Ascending aorta (tissue), 2 donors: ENCODE measurements around the gene SZT2. TPM values are rescaled to one million over a fixed set of nuclear protein-coding genes. Genes with fewer than 3 reads are reported as not detected.
"Not testable (repeated sequence)": the region's sequence is repeated elsewhere in the genome, so short reads cannot be mapped to it uniquely, and the experiment has no call there.

Experiments
- DNase-seq, 2 donors: peaks; one replicate each; pipeline ENCODE4 v3.0.0-alpha.2; 2019; ENCODE audit warnings: low spot score in 2 of 2
- H3K27ac ChIP-seq, 2 donors: fragments of 200-600 bp; sonication (generic); one replicate each; pipeline ENCODE4 v1.5.1; 2016 to 2017; ENCODE audit warnings: mild to moderate bottlenecking in 1 of 2
- H3K27me3 ChIP-seq: fragments of 200-600 bp; sonication (generic); one replicate; pipeline ENCODE4 v1.5.1; 2017
- H3K36me3 ChIP-seq, 2 donors: fragments of 200-600 bp; sonication (generic); one replicate each; pipeline ENCODE4 v1.5.1; 2016
- H3K4me1 ChIP-seq, 2 donors: fragments of 200-600 bp; sonication (generic); one replicate each; pipeline ENCODE4 v1.5.1; 2016 to 2017; ENCODE audit warnings: mild to moderate bottlenecking in 1 of 2
- H3K4me3 ChIP-seq, 2 donors: fragments of 200-600 bp; sonication (generic); one replicate each; pipeline ENCODE4 v1.5.1; 2016 to 2017; ENCODE audit warnings: mild to moderate bottlenecking in 1 of 2
- H3K9me3 ChIP-seq, 2 donors: fragments of 200-600 bp; sonication (generic); one replicate each; pipeline ENCODE4 v1.5.1; 2016
- CTCF ChIP-seq, 3 experiments: fragments of 200-600 bp in 2 of 3; fragments of 450-650 bp in 1 of 3; sonication (generic) in 2 of 3; IDR thresholded peaks; one replicate each; pipeline ENCODE4 v1.5.1; 2016 to 2019; ENCODE audit warnings: antibody characterized with exemption in 3 of 3, mild to moderate bottlenecking in 1 of 3, moderate library complexity in 1 of 3
- intact Hi-C: fragments of 100-400 bp; cut with DNase I; formaldehyde crosslinking; loops from one replicate; pipeline ENCODE4 v1.15.1; 2023
- total RNA-seq: library from RNA; depleted of rRNA; stranded (reverse); fragments of >200 nt; gene quantifications from one replicate; pipeline ENCODE4 v1.1.0, GENCODE V29; 2016

The SZT2 gene
- total RNA-seq, 1 donor from 2014 or later, result 35.9 TPM

GRCh38 chr1:43392702-43393101 lies 3.0 kb downstream of the SZT2 start:
- peaks cover 18 to 22% of the 10 kb centered on the region in 2 donors for H3K4me1 ChIP-seq
- intact Hi-C loops, result no loop called here
- no peak for TF ChIP-seq CTCF (IDR thresholded peaks at IDR 0.05)

GRCh38 chr1:43395523-43395922 lies 5.8 kb downstream of the SZT2 start:
- intact Hi-C loops, result no loop called here
- DNase-seq, result no peak
- no peak for TF ChIP-seq CTCF (IDR thresholded peaks at IDR 0.05)
- Histone ChIP-seq H3K4me3 (no peak overlapping the region), H3K4me1 (peaks cover 5 to 6% of the 10 kb centered on the region in 2 donors), H3K27me3 (no peaks in the 10 kb centered on the region), H3K9me3 (no peaks in the 10 kb centered on the region), H3K27ac (no peak overlapping the region), H3K36me3 (peaks cover 0 to 5% of the 10 kb centered on the region in 2 donors)

More at GRCh38 chr1:43392702-43393101, 3.0 kb downstream of the SZT2 start:
- no peak overlapping the region for H3K27ac ChIP-seq
- no peak overlapping the region for H3K4me3 ChIP-seq
- peaks cover 0 to 7% of the 10 kb centered on the region in 2 donors for H3K36me3 ChIP-seq
- no peaks in the 10 kb centered on the region for H3K27me3 ChIP-seq
- no peak for DNase-seq
- no peaks in the 10 kb centered on the region for H3K9me3 ChIP-seq

GRCh38 chr1:43396059-43396458 lies 6.4 kb downstream of the SZT2 start:
- Histone ChIP-seq H3K9me3 (no peaks in the 10 kb centered on the region), H3K4me1 (peaks cover under 1% of the 10 kb centered on the region in 2 donors), H3K27ac (no peak overlapping the region), H3K36me3 (peaks cover 0 to 5% of the 10 kb centered on the region in 2 donors), H3K4me3 (no peak overlapping the region), H3K27me3 (no peaks in the 10 kb centered on the region)
- intact Hi-C loops, result no loop called here
- DNase-seq, result no peak
- no peak for TF ChIP-seq CTCF (IDR thresholded peaks at IDR 0.05)

GRCh38 chr1:43398227-43398626 lies 8.5 kb downstream of the SZT2 start:
- Histone ChIP-seq H3K4me1 (no peaks in the 10 kb centered on the region), H3K9me3 (no peaks in the 10 kb centered on the region), H3K4me3 (no peak overlapping the region), H3K27ac (no peak overlapping the region), H3K27me3 (no peaks in the 10 kb centered on the region), H3K36me3 (peaks cover 2 to 8% of the 10 kb centered on the region in 2 donors)
- no peak for DNase-seq
- intact Hi-C loops, result no loop called here
- no peak for TF ChIP-seq CTCF (IDR thresholded peaks at IDR 0.05)

GRCh38 chr1:43400441-43400840 lies 10.7 kb downstream of the SZT2 start:
- peaks cover 24 to 30% of the 10 kb centered on the region in 2 donors for H3K36me3 ChIP-seq
- intact Hi-C loops, H3K4me3 ChIP-seq, H3K4me1 ChIP-seq, H3K27me3 ChIP-seq, H3K27ac ChIP-seq, DNase-seq, H3K9me3 ChIP-seq: not testable (repeated sequence)

- Histone ChIP-seq H3K4me1 (no peaks in the 10 kb centered on the region), H3K36me3 (peaks cover 43% of the 10 kb centered on the region in 2 donors), H3K9me3 (no peaks in the 10 kb centered on the region), H3K4me3 (no peak overlapping the region), H3K27ac (no peak overlapping the region), H3K27me3 (no peaks in the 10 kb centered on the region)
- intact Hi-C loops, result no loop called here
- TF ChIP-seq CTCF (IDR thresholded peaks at IDR 0.05), result no peak
- DNase-seq, result no peak
Measured at GRCh38 chr1:43402089-43402865, 12.6 kb downstream of the SZT2 start.
